ENCODE data around the gene ROMO1.
"Not testable (repeated sequence)": the region's sequence is repeated elsewhere in the genome, so short reads cannot be mapped to it uniquely, and the experiment has no call there.

The ROMO1 gene

GRCh38 chr20:35713120-35713519 is 13.9 kb downstream of the ROMO1 start:
- DNase-seq: not testable (repeated sequence)

DNA sequence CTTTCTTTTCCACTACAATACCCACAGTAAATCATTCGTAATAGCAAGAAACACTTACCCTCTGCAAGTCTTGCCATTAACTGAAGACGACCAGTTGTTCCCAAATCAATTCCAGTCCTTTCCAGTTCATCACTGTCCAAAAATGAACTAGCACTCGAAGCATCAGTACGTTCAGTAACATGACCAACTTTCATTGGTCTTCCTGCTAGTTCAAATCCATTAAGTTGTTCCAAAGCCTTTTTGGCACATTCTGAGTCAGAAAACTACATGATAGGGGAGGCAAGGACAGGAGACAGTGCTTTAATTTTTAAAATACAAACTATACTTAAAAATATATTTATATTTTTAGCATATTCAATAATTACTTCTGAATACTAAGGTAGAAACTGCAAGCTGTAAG is 14.9 kb downstream of the ROMO1 start:
- DNase-seq: no peak

GRCh38 chr20:35715652-35716051 is 16.4 kb downstream of the ROMO1 start:
- DNase-seq: no peak

- no peak for DNase-seq
Measured at GRCh38 chr20:35716330-35716729, 17.1 kb downstream of the ROMO1 start.

DNA sequence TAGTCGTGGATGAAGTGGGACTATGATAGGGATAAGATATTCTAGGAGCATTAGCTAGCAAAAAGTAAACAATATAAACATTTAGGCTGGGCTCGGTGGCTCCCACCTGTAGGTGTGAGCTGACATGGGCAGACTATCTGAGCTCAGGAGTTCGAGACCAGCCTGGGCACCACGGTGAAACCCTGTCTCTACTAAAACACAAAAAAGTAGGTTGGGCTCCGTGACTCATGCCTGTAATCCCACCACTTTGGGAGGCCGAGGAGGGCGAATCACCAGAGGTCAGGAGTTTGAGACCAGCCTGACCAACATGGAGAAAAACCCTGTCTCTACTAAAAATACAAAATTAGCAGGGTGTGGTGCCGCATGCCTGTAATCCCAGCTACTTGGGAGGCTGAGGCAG is 19.1 kb downstream of the ROMO1 start:
- DNase-seq: not testable (repeated sequence)

DNA sequence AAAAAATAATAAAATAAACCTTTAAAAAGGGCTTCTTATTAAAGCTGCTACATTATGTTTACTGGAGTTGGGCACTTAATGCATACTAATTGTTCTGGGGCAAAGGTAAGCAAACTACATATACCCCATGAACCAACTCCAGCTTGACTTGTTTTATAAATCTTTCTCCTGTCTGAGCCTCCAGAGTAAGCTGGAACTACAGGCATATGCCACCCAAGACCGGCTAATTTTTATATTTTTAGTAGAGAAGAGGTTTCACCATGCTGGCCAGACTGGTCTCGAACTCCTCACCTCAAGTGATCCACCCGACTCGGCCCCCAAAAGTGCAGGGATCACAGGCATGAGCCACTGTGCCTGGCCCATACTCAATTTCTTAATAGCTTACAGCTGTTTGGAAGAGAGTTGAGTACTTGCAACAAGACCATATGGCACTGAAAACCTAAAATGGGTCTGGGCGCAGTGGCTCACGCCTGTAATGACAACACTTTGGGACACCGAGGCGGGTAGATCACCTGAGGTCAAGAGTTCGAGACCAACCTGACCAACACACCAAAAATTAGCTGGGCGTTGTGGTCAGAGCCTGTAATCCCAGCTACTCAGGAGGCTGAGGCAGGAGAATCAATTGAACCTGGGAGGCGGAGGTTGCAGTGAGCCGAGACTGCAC is 19.9 kb downstream of the ROMO1 start:
- DNase-seq: no peak

- no peak for DNase-seq
Measured at GRCh38 chr20:35719717-35720116, 20.5 kb downstream of the ROMO1 start.

DNA sequence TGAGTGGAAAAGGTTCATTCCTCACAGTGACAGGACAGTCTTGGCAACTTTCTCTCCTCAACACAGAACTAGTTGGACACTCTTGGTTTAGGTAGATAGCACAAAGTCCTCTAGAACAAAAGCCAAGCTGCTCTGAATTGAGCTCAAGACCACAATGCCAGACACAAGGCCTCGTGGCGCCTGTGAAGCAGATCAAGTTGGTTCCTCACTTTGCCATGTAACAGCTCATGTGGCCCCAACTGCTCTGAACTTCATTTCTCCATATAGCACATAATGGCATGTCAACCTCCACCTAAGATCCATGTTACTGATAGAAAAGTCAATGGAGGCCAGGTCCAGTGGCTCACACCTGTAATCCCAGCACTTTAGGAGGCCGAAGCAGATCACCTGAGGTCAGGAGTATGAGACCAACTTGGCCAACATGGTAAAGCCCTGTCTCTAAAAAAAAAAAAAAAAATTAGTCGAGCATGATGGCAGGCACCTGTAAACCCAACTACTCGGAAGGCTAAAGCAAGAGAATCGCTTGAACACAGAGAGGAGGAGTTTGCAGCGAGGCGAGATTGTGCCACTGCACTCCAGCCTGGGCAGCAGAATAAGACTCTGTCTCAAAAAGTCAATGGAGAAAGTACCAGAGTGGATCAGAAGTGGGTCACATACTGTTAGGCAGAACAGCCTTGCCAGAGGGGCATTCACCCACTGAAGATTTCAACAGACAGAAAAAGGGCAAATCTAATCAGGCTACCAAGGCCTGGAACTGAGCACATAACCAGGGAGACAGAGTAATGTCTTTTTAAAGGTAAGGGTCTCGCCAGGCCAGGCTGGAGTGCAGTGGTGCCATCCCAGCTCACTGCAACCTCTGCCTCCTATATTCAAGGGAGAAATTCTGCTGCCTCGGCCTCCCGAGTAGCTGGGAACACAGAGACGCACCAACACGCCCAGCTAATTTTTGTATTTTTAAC is 21.2 kb downstream of the ROMO1 start:
- no peak for DNase-seq

GRCh38 chr20:35721219-35721618 is 22.0 kb downstream of the ROMO1 start:
- no peak for DNase-seq

- DNase-seq: no peak
Measured at GRCh38 chr20:35721621-35722020, 22.4 kb downstream of the ROMO1 start.

GRCh38 chr20:35723275-35723639 is 24.1 kb downstream of the ROMO1 start:
- DNase-seq: not testable (repeated sequence)

GRCh38 chr20:35723652-35724320 is 24.6 kb downstream of the ROMO1 start:
- not testable (repeated sequence) for DNase-seq

- DNase-seq: no peak
Measured at GRCh38 chr20:35724321-35725230, 25.4 kb downstream of the ROMO1 start.

GRCh38 chr20:35726842-35727711 is 27.9 kb downstream of the ROMO1 start:
- DNase-seq: no peak

- no peak for DNase-seq
Measured at GRCh38 chr20:35729283-35729807, 30.1 kb downstream of the ROMO1 start.

DNA sequence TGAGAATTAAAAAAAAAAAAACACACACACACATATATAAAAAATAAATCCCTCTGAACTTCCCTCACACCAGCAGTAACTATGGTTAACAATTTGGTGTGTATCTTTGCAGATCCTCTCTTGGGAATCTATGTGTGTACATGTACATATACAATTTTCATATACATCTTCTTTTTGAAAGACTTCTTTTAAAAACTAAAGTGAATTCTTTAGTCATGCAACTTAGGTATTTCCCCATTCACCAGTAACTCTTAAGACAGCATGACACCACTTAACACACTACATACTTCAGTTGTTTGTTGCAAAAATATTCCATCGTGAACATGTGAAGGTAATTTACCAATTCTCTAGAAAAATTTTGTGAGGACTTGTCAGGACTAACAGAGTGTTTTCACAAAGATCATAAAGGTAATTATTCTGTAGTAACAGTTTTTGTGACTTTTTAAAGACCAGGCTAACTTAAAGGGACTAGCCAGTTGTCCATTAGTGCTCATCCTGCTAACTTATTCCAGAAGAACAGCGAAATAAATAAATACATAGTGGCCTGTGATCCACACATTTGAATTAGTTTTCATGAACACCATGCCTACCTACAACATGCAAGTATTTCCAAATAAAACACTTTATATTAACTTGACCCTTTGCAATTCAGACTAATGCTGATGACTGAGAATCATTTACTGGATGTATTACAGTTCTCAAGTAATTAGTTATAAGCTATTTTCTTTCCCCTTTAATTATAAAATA is 30.8 kb downstream of the ROMO1 start:
- no peak for DNase-seq

GRCh38 chr20:35730583-35731468 is 31.6 kb downstream of the ROMO1 start:
- no peak for DNase-seq

DNA sequence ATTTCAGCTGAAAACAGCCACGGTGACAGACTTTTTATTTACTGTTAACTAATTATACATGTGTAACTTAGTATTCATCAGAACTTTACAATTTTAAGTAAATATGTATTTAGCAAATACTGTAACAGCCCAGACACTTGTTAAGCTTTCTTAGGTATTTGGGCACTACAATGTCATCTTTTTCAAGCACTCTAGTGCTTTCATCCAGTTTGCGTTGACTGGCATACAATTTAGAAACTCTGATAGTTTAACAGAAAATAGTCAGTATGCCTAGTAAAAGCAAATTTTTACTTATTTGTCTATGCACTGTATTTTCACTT is 32.2 kb downstream of the ROMO1 start:
- no peak for DNase-seq

- DNase-seq: no peak
Measured at GRCh38 chr20:35731862-35732643, 32.8 kb downstream of the ROMO1 start.
